ENCODE results near the gene KRT12. TPM values are rescaled to one million over a fixed set of nuclear protein-coding genes. Genes with fewer than 3 reads are reported as not detected.

Gene KRT12
- total and polyA plus RNA-seq, 2 of the 4 experiments (the other 2 are of a cell fraction): not detected

DNA sequence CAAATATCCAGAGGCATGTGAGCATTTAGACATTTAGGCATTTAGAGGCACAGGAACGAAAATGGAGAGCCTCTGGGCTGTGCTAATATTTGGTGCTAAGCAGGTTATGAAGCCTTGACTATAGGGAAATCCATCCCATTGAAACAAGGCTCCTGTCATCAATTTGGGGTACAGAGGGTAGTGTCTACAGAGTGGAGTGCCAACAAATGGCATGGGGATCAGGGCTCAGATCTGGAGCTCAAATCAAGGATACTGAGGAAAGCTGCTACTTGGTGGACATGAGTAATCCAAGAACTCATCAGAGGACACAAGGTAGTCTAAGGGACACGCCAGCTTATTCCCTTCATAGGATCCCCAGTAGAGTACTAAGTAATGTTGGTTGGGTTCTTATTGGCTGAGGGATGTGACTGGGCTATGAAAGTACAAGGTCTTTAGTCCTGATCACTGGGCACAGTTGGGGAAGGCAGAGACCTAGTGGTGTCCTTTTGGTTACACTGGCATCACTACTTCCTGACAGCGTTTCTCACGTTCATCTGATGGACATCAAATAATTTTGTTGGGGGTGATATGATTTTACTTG is 49.8 kb downstream of the KRT12 start:
- no peaks in the 10 kb centered on the region for H4K20me1 ChIP-seq (ENCODE audit: insufficient read depth, low read length)
- H3K4me1 ChIP-seq (ENCODE audit: control insufficient read depth, insufficient read depth, low read length): peaks cover 5% of the 10 kb centered on the region; the same call in 1 of the 2 replicates
- ATAC-seq (ENCODE audit: low read depth) (no peak), DNase-seq (no peak)
- H3K4me3 ChIP-seq (ENCODE audit: insufficient read depth, low read depth, low read length): no peak overlapping the region
- no peak overlapping the region for H3K4me2 ChIP-seq (ENCODE audit: low read depth, low read length)
- no peak overlapping the region for H2BK120ac ChIP-seq (ENCODE audit: low read depth, low read length)
- H2AK9ac ChIP-seq (replicated peaks; ENCODE audit: low read depth, low read length, poor library complexity): no peak overlapping the region
- H3K9me3 ChIP-seq (ENCODE audit: control insufficient read depth, insufficient read depth, low read length): no peaks in the 10 kb centered on the region
- 0 out of 2 replicates have a peak overlapping the region, but pooled peaks have one; percentile 46 for H3K23ac ChIP-seq (ENCODE audit: low read depth, low read length)
- no peak for TF ChIP-seq CEBPB (IDR thresholded peaks at IDR 0.05; ENCODE audit: low read depth, low read length)
- no peak for TF ChIP-seq RAD21 (IDR thresholded peaks at IDR 0.05; ENCODE audit: low read length)
- no peak for TF ChIP-seq RCOR1 (IDR thresholded peaks at IDR 0.05; ENCODE audit: insufficient replicate concordance, low read length)
- TF ChIP-seq SMC3 (IDR thresholded peaks at IDR 0.05; ENCODE audit: low read depth, low read length): no peak
- TF ChIP-seq MXI1 (IDR thresholded peaks at IDR 0.05; ENCODE audit: borderline replicate concordance, low read depth, low read length): no peak
- no peak for TF ChIP-seq NFE2L2 (IDR thresholded peaks at IDR 0.05; ENCODE audit: low read depth, low read length)
- TF ChIP-seq RFX5 (IDR thresholded peaks at IDR 0.05; ENCODE audit: low read depth, low read length): no peak
- TF ChIP-seq MAFK (IDR thresholded peaks at IDR 0.05; ENCODE audit: low read depth, low read length): no peak
- TF ChIP-seq BHLHE40 (IDR thresholded peaks at IDR 0.05; ENCODE audit: low read depth, low read length): no peak
- no peak for TF ChIP-seq CHD1 (IDR thresholded peaks at IDR 0.05; ENCODE audit: low read depth, low read length)
- TF ChIP-seq POLR2A (IDR thresholded peaks at IDR 0.05; ENCODE audit: low read depth, low read length): no peak
- TF ChIP-seq MAZ (IDR thresholded peaks at IDR 0.05; ENCODE audit: borderline replicate concordance, low read depth, low read length): no peak
- TF ChIP-seq, protein P1, sequence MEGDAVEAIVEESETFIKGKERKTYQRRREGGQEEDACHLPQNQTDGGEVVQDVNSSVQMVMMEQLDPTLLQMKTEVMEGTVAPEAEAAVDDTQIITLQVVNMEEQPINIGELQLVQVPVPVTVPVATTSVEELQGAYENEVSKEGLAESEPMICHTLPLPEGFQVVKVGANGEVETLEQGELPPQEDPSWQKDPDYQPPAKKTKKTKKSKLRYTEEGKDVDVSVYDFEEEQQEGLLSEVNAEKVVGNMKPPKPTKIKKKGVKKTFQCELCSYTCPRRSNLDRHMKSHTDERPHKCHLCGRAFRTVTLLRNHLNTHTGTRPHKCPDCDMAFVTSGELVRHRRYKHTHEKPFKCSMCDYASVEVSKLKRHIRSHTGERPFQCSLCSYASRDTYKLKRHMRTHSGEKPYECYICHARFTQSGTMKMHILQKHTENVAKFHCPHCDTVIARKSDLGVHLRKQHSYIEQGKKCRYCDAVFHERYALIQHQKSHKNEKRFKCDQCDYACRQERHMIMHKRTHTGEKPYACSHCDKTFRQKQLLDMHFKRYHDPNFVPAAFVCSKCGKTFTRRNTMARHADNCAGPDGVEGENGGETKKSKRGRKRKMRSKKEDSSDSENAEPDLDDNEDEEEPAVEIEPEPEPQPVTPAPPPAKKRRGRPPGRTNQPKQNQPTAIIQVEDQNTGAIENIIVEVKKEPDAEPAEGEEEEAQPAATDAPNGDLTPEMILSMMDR (conservative IDR thresholded peaks at IDR 0.05; ENCODE audit: low read depth, low read length): no peak
- TF ChIP-seq, protein P2, sequence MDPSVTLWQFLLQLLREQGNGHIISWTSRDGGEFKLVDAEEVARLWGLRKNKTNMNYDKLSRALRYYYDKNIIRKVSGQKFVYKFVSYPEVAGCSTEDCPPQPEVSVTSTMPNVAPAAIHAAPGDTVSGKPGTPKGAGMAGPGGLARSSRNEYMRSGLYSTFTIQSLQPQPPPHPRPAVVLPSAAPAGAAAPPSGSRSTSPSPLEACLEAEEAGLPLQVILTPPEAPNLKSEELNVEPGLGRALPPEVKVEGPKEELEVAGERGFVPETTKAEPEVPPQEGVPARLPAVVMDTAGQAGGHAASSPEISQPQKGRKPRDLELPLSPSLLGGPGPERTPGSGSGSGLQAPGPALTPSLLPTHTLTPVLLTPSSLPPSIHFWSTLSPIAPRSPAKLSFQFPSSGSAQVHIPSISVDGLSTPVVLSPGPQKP (IDR thresholded peaks at IDR 0.05; ENCODE audit: borderline replicate concordance, low read depth, low read length): no peak
- TF ChIP-seq, protein P3, sequence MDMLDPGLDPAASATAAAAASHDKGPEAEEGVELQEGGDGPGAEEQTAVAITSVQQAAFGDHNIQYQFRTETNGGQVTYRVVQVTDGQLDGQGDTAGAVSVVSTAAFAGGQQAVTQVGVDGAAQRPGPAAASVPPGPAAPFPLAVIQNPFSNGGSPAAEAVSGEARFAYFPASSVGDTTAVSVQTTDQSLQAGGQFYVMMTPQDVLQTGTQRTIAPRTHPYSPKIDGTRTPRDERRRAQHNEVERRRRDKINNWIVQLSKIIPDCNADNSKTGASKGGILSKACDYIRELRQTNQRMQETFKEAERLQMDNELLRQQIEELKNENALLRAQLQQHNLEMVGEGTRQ (IDR thresholded peaks at IDR 0.05; ENCODE audit: low read depth, low read length): no peak
- no peak overlapping the region for H3K14ac ChIP-seq (replicated peaks; ENCODE audit: low read depth, low read length)
- CTCF ChIA-PET: no interaction called here
- H2BK20ac ChIP-seq (ENCODE audit: low read depth, low read length): no peak overlapping the region
- H3K56ac ChIP-seq (ENCODE audit: extremely low read depth, insufficient read depth, low read length): no peak overlapping the region
- H2BK5ac ChIP-seq (ENCODE audit: low read depth, low read length, poor library complexity, severe bottlenecking): no peak overlapping the region
- H3K79me1 ChIP-seq (ENCODE audit: low read depth in 1 of 2, low read length in 2 of 2): peaks cover 30 to 35% of the 10 kb centered on the region in 2 experiments
- no peak overlapping the region for H2BK15ac ChIP-seq (ENCODE audit: low read depth, low read length)
- H3K4ac ChIP-seq (ENCODE audit: low read depth, low read length): 0 out of 2 replicates have a peak overlapping the region, but pooled peaks have one; percentile 1
- dilution Hi-C loops (cut with HindIII; ENCODE audit: low sequenced_read_pairs, unreplicated experiment) (no loop called here), in situ Hi-C loops (cut with MboI; ENCODE audit: low sequenced_read_pairs) (no loop called here), intact Hi-C loops (cut with micrococcal nuclease) (no loop called here)
- no peak overlapping the region for H2AFZ ChIP-seq (replicated peaks; ENCODE audit: low read length, poor library complexity)
- H2AK5ac ChIP-seq (ENCODE audit: low read depth, low read length): no peak overlapping the region
- BruUV-seq (replicated peaks): no TSS peak
- peaks cover 9% of the 10 kb centered on the region for H3K36me3 ChIP-seq (ENCODE audit: control insufficient read depth, insufficient read depth, low read length)
- H3K9ac ChIP-seq (ENCODE audit: low read depth, low read length): no peak overlapping the region
- POLR2A ChIA-PET (ENCODE audit: unreplicated experiment): no interaction called here
- no peak overlapping the region for H3K27ac ChIP-seq (ENCODE audit: insufficient read depth, low read length)
- peak overlapping the region in 1 of 2 experiments; percentile 2; a peak in 1 of 4 replicates for H4K8ac ChIP-seq (ENCODE audit: low read depth in 2 of 2, low read length in 2 of 2)
- no peak overlapping the region for H3K18ac ChIP-seq (ENCODE audit: low read depth, low read length)
- no peaks in the 10 kb centered on the region; the same call in 1 of the 2 replicates for H3K9me1 ChIP-seq (ENCODE audit: insufficient read depth, low read length)
- WGBS, 2 experiments (ENCODE audit: extremely low coverage in 2 of 2, insufficient read length in 1 of 2): 100% methylated on average over 1 of the region's 4 CpGs; no CpG with 5 or more reads in 1 of the 2 experiments
- H4K91ac ChIP-seq (ENCODE audit: insufficient read depth, low read depth, low read length): no peak overlapping the region
- H3K27me3 ChIP-seq (ENCODE audit: control insufficient read depth, insufficient read depth, low read length): no peaks in the 10 kb centered on the region
- no peak overlapping the region for H4K5ac ChIP-seq (ENCODE audit: low read depth, low read length)

Measured in IMR-90 (cell line).